Dermis microvascular lymphatic vessel endothelial cell (primary cell): ENCODE measurements around the gene C2orf81. TPM values are rescaled to one million over a fixed set of nuclear protein-coding genes. Genes with fewer than 3 reads are reported as not detected.

Experiments used
- total RNA-seq: library from RNA; depleted of rRNA; stranded (reverse); fragments of >200 nt; gene quantifications from 2 replicates; pipeline ENCODE4 v1.2.1, GENCODE V29; 2014

C2orf81 gene
- total RNA-seq, 1 donor from 2014 or later, result under 0.01 TPM

Other genes with a start within 250 kb of the C2orf81 start
- 79.6 and 84.6 TPM in 2 replicates for gene MOB1A, start 242.7 kb downstream of the C2orf81 start, total RNA-seq
- gene MTHFD2, start 223.0 kb downstream of the C2orf81 start, total RNA-seq, result 42.0 and 46.8 TPM in 2 replicates
- gene SLC4A5, start 78.2 kb downstream of the C2orf81 start, total RNA-seq, result under 0.01 and 0.25 TPM in 2 replicates
- gene DCTN1, start 41.3 kb downstream of the C2orf81 start, total RNA-seq, result 105 and 136 TPM in 2 replicates
- gene WDR54, start 111 bp upstream of the C2orf81 start, total RNA-seq, result 36.7 and 37.6 TPM in 2 replicates
- 18.0 and 32.9 TPM in 2 replicates for gene RTKN, start 20.3 kb upstream of the C2orf81 start, total RNA-seq
- gene INO80B, start 33.5 kb upstream of the C2orf81 start, total RNA-seq, result 4.1 and 7.1 TPM in 2 replicates
- gene WBP1, start 36.8 kb upstream of the C2orf81 start, total RNA-seq, result 35.3 and 49.9 TPM in 2 replicates
- gene MOGS, start 43.8 kb upstream of the C2orf81 start, total RNA-seq, result 40.4 and 57.1 TPM in 2 replicates
- gene MRPL53, start 51.1 kb upstream of the C2orf81 start, total RNA-seq, result 27.3 and 31.3 TPM in 2 replicates
- gene CCDC142, start 61.4 kb upstream of the C2orf81 start, total RNA-seq, result 9.1 and 13.1 TPM in 2 replicates
- gene TTC31, start 61.5 kb upstream of the C2orf81 start, total RNA-seq, result 5.3 and 7.3 TPM in 2 replicates
- 0.39 and 0.51 TPM in 2 replicates for gene LBX2, start 78.0 kb upstream of the C2orf81 start, total RNA-seq
- gene PCGF1, start 86.1 kb upstream of the C2orf81 start, total RNA-seq, result 8.1 and 11.0 TPM in 2 replicates
- not detected in 2 replicates for gene TLX2, start 92.8 kb upstream of the C2orf81 start, total RNA-seq
- under 0.01 TPM in 1 of 2 replicates, not detected in the other for gene DQX1, start 104.6 kb upstream of the C2orf81 start, total RNA-seq
- gene AUP1, start 108.1 kb upstream of the C2orf81 start, total RNA-seq, result 84.3 and 113 TPM in 2 replicates
- 40.3 and 51.7 TPM in 2 replicates for gene HTRA2, start 108.3 kb upstream of the C2orf81 start, total RNA-seq
- 0.77 and 2.0 TPM in 2 replicates for gene LOXL3, start 132.3 kb upstream of the C2orf81 start, total RNA-seq
- gene DOK1, start 133.1 kb upstream of the C2orf81 start, total RNA-seq, result 20.9 and 27.1 TPM in 2 replicates
- not detected in 2 replicates for gene M1AP, start 226.7 kb upstream of the C2orf81 start, total RNA-seq
- gene SEMA4F, start 232.6 kb upstream of the C2orf81 start, total RNA-seq, result 2.6 and 5.1 TPM in 2 replicates